Right renal pelvis (tissue), 4 donors: ENCODE measurements around the gene SDCBP2. TPM values are rescaled to one million over a fixed set of nuclear protein-coding genes. Genes with fewer than 3 reads are reported as not detected.

Experiments
- DNase-seq, 4 donors: peaks; one replicate each; pipeline ENCODE4 v3.0.0-alpha.2; 2013; ENCODE audit warnings: low read depth in 4 of 4, low spot score in 3 of 4, missing footprints in 1 of 4
- polyA plus RNA-seq, 4 donors: library from polyadenylated mRNA; unstranded; fragments of 120-200 nt; gene quantifications; one replicate each; pipeline ENCODE4 v1.2.1, GENCODE V29; 2013; ENCODE audit not compliant: insufficient read length in 4 of 4

Gene SDCBP2
- polyA plus RNA-seq, 4 donors: 1.7 to 3.8 (median 2.4) TPM

GRCh38 chr20:1278993-1279392 is 49.9 kb downstream of the SDCBP2 start:
- no peak for DNase-seq

- no peak for DNase-seq
These were observed 51.2 kb downstream of the SDCBP2 start for GRCh38 chr20:1277529-1278322.

DNA sequence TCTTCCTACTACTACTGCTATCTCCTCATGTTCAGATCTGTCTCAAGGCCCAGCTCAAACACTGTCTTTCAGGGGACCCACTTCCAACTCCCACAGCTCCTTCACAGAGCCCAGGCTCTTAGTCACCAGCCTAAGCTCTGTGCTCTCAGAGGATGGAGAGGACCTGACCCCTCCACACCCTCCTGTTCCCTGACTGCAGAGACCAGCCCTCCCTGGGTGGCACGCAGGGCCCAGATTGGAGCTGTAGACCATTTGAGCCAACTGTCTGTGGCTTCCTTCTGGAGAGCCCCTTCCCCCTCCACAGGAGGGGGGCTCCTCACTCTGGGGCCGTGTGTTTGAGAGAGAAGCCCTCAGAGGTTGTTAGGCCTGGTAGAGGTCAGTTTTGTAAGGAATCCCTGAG is 53.0 kb downstream of the SDCBP2 start:
- no peak for DNase-seq

- DNase-seq: no peak
These were observed 54.2 kb downstream of the SDCBP2 start for GRCh38 chr20:1274485-1275311.

DNA sequence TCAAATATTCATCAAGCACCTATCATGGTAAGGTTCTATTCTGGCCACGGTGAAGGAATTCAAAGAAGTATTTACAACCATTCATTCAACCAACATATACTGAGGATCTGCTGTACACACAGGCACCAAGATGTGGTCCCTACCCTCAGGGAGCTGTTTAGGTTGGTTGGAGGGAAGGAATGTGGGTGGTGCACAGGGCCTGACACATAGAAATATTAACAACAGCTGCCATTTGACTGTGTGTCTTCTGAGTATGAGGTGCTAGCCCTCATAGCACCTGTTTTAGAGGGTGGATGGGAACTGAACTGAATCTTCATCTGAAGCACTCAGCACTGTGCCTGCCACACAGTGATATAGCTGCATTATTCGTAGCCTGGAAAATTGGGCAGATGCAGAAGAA is 55.6 kb downstream of the SDCBP2 start:
- DNase-seq: no peak

DNA sequence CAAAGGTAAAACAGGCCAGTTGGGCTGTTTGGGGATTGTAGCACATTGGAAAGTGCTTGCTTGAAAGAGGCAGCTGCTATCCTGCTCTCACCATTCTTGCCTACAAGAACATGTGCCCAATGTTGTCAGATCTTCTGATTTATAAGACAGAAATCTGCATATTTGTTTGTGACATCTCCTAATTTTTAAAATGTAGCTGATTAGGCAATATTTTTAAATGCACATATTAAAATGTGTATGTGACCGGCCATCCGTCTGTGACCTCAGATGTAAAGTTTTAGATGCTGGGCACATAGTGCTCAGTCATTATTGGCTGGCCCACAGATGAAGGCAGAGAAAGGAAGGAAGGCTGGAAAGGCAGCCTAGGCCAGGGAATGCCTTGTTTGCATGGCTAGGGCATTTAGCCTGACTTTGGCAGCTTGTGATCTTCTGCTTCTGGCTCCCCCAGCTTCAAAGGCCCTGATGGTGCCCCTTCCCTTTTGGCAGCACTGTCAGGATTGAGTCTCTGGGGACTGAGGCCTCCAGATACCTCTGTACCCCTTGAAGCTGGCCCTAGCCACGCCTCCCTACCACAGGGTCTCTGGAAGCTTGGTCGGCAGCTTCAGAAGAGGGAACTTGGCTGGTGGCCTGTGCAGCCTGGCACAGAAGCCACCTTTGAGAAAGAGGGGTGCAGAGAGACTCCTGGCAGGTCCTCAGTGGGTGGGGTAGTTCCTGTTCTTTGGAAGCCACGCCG is 56.4 kb downstream of the SDCBP2 start:
- no peak for DNase-seq

DNA sequence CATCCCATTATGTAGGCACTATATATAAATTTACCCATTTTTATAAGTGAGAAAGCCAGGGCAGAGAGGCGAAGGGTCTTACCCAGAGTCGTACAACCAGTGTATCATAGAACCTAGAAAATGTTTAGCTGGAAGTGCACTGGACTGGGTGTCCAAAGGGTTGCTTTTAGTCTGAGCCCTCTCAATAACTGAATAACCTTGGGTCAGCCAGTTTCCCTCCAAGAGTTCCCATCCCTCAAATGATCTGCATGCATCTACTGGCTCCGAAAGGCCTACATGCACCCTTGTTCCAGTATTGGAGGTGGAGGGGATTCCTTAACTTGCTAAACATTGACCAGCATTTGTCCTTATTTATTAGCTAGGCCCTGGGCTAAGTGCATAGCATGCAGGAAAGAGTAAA is 59.1 kb downstream of the SDCBP2 start:
- DNase-seq: no peak

DNA sequence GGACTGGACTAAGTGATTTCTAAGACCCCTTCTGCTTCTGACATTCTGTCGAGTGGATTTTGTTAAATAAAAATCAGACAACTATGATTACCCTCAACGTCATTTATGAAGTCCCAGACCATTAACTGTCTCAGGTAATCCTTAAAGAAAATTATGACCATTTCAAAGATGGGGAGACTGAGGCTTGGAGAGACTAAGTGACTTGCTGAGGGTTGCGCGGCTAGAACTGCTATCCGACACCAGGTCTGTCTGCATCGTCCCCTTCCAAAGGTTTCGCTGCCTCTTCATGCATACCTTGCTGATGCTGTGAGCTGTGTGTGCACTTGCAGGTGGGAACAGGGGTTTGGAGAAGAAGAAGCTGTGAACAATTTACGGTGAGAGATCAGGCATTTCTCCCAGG is 59.7 kb downstream of the SDCBP2 start:
- no peak for DNase-seq

- DNase-seq: no peak
These were observed 61.0 kb downstream of the SDCBP2 start for GRCh38 chr20:1267809-1268374.

DNA sequence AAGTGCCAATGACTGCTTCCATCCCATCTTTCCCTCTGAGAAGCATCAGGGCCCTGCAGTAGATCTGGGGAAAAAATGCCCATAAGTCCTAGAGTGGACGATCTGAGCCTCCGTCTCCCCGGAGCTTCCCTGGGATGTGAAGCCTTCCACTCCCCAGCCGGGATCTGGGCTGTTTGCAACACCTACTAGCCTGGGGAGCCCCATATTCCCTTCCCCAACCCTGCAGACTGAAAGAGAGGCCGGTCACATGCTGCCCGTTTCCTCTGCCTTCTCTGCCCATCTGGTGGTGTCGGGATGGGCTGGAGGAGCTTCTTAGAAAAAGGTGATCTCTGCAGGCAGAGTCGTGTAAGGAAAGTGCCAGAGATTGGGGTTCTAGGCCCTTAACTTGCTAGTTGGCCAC is 61.8 kb downstream of the SDCBP2 start:
- no peak for DNase-seq

- peak; percentile 10 to 38 (median 28) for DNase-seq
These were observed 62.6 kb downstream of the SDCBP2 start, which contains the start of gene SNPH for GRCh38 chr20:1266167-1266973. Gene SNPH (plus strand): TSS chr20:1266294. CDS start chr20:1296240, 29,946 bp downstream.

- DNase-seq: no peak
These were observed 63.1 kb downstream of the SDCBP2 start for GRCh38 chr20:1265916-1266166.

- DNase-seq: no peak
These were observed 63.6 kb downstream of the SDCBP2 start for GRCh38 chr20:1265226-1265915.

- DNase-seq: no peak
These were observed 64.2 kb downstream of the SDCBP2 start for GRCh38 chr20:1264727-1265126.

DNA sequence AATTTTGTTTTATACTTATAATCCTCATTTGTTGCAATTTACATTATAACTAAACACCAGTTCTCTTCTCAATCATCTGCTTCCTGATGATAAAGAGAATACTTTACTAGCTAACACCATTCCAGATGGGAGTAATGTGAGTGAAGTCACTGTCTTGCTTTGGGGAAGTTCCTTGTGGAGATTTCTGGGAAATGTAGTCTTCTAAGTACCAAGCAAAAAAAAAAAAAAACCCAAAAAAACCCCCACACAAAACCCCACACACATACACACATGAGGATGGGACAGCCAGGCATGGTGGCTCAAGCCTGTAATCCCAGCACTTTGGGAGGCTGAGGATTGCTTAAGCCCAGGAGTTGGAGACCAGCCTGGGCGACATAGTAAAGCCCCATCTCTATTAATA is 65.1 kb downstream of the SDCBP2 start:
- no peak for DNase-seq

Other genes with a start within 250 kb of the SDCBP2 start
- 100 to 1,000 TPM; 131 to 153 (median 144) TPM for gene PSMF1, start 210.5 kb downstream of the SDCBP2 start, polyA plus RNA-seq
- 1 to 10 TPM; 2.3 to 4.0 (median 3.4) TPM for gene TMEM74B, start 144.2 kb downstream of the SDCBP2 start, polyA plus RNA-seq
- gene C20orf202, start 125.7 kb downstream of the SDCBP2 start, polyA plus RNA-seq: under 1 TPM; 0.24 to 0.44 (median 0.35) TPM
- gene RAD21L1, start 103.1 kb downstream of the SDCBP2 start, polyA plus RNA-seq: not detected
- 1 to 10 TPM; 2.7 to 3.2 (median 2.9) TPM for gene SNPH, start 62.8 kb downstream of the SDCBP2 start, polyA plus RNA-seq
- 100 to 1,000 TPM; 362 to 409 (median 396) TPM for gene FKBP1A, start 63.9 kb upstream of the SDCBP2 start, polyA plus RNA-seq
- gene NSFL1C, start 137.7 kb upstream of the SDCBP2 start, polyA plus RNA-seq: 100 to 1,000 TPM in 2 of 4 donors, 10 to 100 TPM in 2; 93.9 to 110 (median 103) TPM
- under 1 TPM; 0.25 to 0.75 (median 0.45) TPM for gene SIRPB2, start 162.3 kb upstream of the SDCBP2 start, polyA plus RNA-seq
- gene SIRPD, start 228.6 kb upstream of the SDCBP2 start, polyA plus RNA-seq: not detected